Measurements from ENCODE around the gene IL37.

- TF ChIP-seq CTCF (IDR thresholded peaks at IDR 0.05; ENCODE audit: poor library complexity) (no peak), EZH2phosphoT487 (IDR thresholded peaks at IDR 0.05; ENCODE audit: low read depth, severe bottlenecking, unreplicated experiment) (no peak)
Measured at GRCh38 chr2:112923967-112924338, 13.0 kb downstream of the IL37 start.
